Right atrium auricular region (tissue), 2 donors: Measurements from ENCODE around the gene ZDHHC22. TPM values are rescaled to one million over a fixed set of nuclear protein-coding genes. Genes with fewer than 3 reads are reported as not detected.

Experiments used
- DNase-seq: peaks from one replicate; pipeline ENCODE4 v3.0.0-alpha.2; 2019; ENCODE audit warnings: low spot score
- H3K27ac ChIP-seq, 2 donors: fragments of 200-600 bp; sonication (generic); 1 replicate in 1 of 2; 2 replicates in 1 of 2; pipeline ENCODE4 v1.5.1; 2016 to 2019
- H3K27me3 ChIP-seq, 2 donors: fragments of 200-600 bp; sonication (generic); one replicate each; pipeline versions ENCODE4 v1.5.1 to v1.6.0; 2017 to 2019
- H3K36me3 ChIP-seq: fragments of 200-600 bp; sonication (generic); one replicate; pipeline ENCODE4 v1.5.1; 2016
- H3K4me1 ChIP-seq, 2 donors: fragments of 200-600 bp; sonication (generic); one replicate each; pipeline versions ENCODE4 v1.5.1 to v1.6.0; 2017 to 2019
- H3K4me3 ChIP-seq, 2 donors: fragments of 200-600 bp; sonication (generic); 1 replicate in 1 of 2; 2 replicates in 1 of 2; pipeline ENCODE4 v1.5.1; 2017 to 2019; ENCODE audit warnings: mild to moderate bottlenecking in 1 of 2, moderate library complexity in 1 of 2
- H3K9me3 ChIP-seq, 2 donors: fragments of 200-600 bp; sonication (generic); one replicate each; pipeline ENCODE4 v1.5.1; 2019
- total RNA-seq, 2 donors: library from RNA; depleted of rRNA; stranded (reverse); fragments of >200 nt; gene quantifications; one replicate each; pipeline ENCODE4 v1.1.0, GENCODE V29; 2016
- TF ChIP-seq, protein P1 (sequence below), 2 donors: fragments of 200-600 bp; sonication (generic); IDR thresholded peaks; one replicate each; pipeline ENCODE4 v1.5.1; 2019; ENCODE audit warnings: antibody characterized with exemption in 2 of 2

Gene ZDHHC22
- total RNA-seq, 2 donors from 2014 or later: not detected

DNA sequence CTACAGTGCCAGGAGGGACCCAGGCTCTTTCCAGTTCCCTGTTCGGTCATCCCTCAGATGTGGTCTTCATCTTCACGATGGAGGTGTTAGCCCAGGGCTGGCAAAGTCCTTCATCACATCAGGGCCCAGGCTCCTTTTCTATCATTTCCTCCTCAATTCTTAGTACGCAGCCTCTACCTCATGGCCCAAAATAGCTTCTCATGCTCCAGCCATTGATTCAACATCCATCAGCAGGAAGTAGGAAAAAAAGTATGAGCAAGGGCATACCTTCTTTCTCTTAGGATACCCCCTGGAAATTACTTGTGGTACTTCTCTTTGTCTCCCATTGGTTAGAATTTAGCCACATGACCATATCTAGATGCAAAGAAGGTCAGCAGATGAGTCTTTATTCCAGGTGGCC lies 12.2 kb upstream of the ZDHHC22 start:
- no peak overlapping the region for H3K4me3 ChIP-seq
- H3K36me3 ChIP-seq: no peaks in the 10 kb centered on the region
- no peak for DNase-seq
- peaks cover 0 to 10% of the 10 kb centered on the region in 2 donors for H3K4me1 ChIP-seq
- H3K27me3 ChIP-seq: no peaks in the 10 kb centered on the region
- no peak overlapping the region for H3K27ac ChIP-seq
- TF ChIP-seq, protein P1, sequence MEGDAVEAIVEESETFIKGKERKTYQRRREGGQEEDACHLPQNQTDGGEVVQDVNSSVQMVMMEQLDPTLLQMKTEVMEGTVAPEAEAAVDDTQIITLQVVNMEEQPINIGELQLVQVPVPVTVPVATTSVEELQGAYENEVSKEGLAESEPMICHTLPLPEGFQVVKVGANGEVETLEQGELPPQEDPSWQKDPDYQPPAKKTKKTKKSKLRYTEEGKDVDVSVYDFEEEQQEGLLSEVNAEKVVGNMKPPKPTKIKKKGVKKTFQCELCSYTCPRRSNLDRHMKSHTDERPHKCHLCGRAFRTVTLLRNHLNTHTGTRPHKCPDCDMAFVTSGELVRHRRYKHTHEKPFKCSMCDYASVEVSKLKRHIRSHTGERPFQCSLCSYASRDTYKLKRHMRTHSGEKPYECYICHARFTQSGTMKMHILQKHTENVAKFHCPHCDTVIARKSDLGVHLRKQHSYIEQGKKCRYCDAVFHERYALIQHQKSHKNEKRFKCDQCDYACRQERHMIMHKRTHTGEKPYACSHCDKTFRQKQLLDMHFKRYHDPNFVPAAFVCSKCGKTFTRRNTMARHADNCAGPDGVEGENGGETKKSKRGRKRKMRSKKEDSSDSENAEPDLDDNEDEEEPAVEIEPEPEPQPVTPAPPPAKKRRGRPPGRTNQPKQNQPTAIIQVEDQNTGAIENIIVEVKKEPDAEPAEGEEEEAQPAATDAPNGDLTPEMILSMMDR (IDR thresholded peaks at IDR 0.05): no peak
- no peaks in the 10 kb centered on the region for H3K9me3 ChIP-seq

GRCh38 chr14:77151918-77152588 lies 10.5 kb upstream of the ZDHHC22 start:
- Histone ChIP-seq H3K27me3 (no peaks in the 10 kb centered on the region), H3K36me3 (no peaks in the 10 kb centered on the region), H3K27ac (no peak overlapping the region), H3K4me1 (no peaks in the 10 kb centered on the region), H3K4me3 (no peak overlapping the region), H3K9me3 (no peaks in the 10 kb centered on the region)
- TF ChIP-seq, protein P1 (IDR thresholded peaks at IDR 0.05): peak in 1 of 2 donors; percentile 48
- DNase-seq: no peak

DNA sequence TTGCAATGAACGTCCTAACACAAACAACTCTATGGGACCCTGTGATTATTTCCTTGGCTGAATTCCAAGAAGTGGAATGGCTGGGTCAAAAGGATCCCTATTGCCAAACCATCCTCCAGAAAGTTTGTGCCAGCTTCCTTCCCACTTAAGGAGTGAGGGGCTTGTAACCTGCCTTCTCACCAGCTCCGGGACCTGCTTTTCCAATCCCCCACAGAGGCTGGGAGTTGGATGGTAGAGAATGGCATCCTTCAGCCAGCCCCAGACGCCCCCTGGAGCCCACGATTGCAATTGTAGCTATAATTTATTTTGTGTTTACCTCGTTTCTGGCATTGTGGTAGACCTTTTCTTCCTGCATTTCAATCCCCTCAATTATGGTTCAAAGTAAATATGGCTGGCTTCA lies 9.7 kb upstream of the ZDHHC22 start:
- TF ChIP-seq, protein P1 (IDR thresholded peaks at IDR 0.05): peak in 1 of 2 donors; percentile 45
- no peak overlapping the region for H3K27ac ChIP-seq
- no peaks in the 10 kb centered on the region for H3K36me3 ChIP-seq
- no peaks in the 10 kb centered on the region for H3K4me1 ChIP-seq
- no peak for DNase-seq
- no peaks in the 10 kb centered on the region for H3K27me3 ChIP-seq
- no peak overlapping the region for H3K4me3 ChIP-seq
- H3K9me3 ChIP-seq: no peaks in the 10 kb centered on the region

DNA sequence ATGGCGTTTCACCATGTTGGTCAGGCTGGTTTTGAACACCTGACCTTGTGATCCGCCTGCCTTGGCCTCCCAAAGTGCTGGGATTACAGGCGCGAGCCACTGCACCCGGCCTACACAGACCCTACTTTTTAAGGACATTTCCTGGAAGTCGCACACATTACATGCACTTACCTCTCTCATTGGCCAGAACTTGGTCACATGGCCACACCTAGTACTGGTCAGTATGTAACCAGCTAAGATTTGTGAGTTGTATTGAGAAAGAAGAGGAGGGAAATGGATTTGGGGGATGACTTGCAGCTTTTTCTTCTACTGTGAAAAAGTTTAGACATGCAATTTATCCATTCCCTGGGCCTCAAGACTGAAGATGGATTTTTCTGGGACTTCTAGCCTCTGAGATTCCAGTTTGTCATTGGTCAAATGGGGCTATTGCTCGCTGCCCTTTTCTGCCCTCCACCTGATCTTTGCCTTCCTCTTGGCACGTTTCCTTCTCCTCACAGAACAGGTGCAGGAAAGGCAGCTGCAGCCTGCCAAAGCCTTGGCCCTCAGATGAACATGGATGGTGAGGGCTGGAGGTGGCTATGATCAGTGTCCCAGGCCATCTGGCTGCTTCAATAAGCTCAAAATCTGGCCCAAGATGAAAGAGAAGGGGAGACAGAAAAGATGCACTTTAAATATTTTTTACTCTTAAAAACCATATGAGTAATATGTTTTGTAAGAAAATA lies 7.1 kb upstream of the ZDHHC22 start:
- Histone ChIP-seq H3K9me3 (no peaks in the 10 kb centered on the region), H3K27me3 (no peaks in the 10 kb centered on the region), H3K4me3 (no peak overlapping the region), H3K4me1 (no peaks in the 10 kb centered on the region), H3K36me3 (no peaks in the 10 kb centered on the region), H3K27ac (no peak overlapping the region)
- TF ChIP-seq, protein P1 (IDR thresholded peaks at IDR 0.05): no peak
- no peak for DNase-seq

GRCh38 chr14:77145975-77146740 lies 4.6 kb upstream of the ZDHHC22 start:
- no peak overlapping the region for H3K27ac ChIP-seq
- peaks cover 0 to 13% of the 10 kb centered on the region in 2 donors for H3K27me3 ChIP-seq
- no peaks in the 10 kb centered on the region for H3K36me3 ChIP-seq
- H3K4me3 ChIP-seq: no peak overlapping the region
- no peak for DNase-seq
- H3K4me1 ChIP-seq: peaks cover 0 to 8% of the 10 kb centered on the region in 2 donors
- TF ChIP-seq, protein P1 (IDR thresholded peaks at IDR 0.05): no peak
- H3K9me3 ChIP-seq: no peaks in the 10 kb centered on the region
